ENCODE results near the gene CEP135. TPM values are rescaled to one million over a fixed set of nuclear protein-coding genes. Genes with fewer than 3 reads are reported as not detected.

CEP135 gene
- total RNA-seq, result 14.0 to 15.5 TPM (median 15.5 TPM) in 3 replicates

GRCh38 chr4:55948726-55949481 lies at the start of gene CEP135:
TSS of gene CEP135 (plus strand) at chr4:55948945. CDS start at chr4:55952131, 3,186 bp downstream.
- H3K4me1 Mint-ChIP-seq, result peaks cover 30% of the 10 kb centered on the region
- peak; percentile 93 to 96 for DNase-seq (ENCODE audit: low spot score in 2 of 2, unreplicated experiment in 2 of 2)
- H3K27me3 Mint-ChIP-seq (ENCODE audit: low read depth), result no peaks in the 10 kb centered on the region
- H3K4me3 Mint-ChIP-seq, result peak within 1 kb of the TSS; percentile 68
- H3K9me3 Mint-ChIP-seq, result no peaks in the 10 kb centered on the region
- peaks cover 3% of the 10 kb centered on the region for H3K36me3 Mint-ChIP-seq
- H3K27ac Mint-ChIP-seq, result peak within 1 kb of the TSS; percentile 96
- peak; percentile 90 for TF ChIP-seq CTCF (IDR thresholded peaks at IDR 0.05; ENCODE audit: unreplicated experiment)

GRCh38 chr4:55902677-55903076 lies 46.1 kb upstream of the CEP135 start:
- no peak overlapping the region for H3K4me3 Mint-ChIP-seq
- no peaks in the 10 kb centered on the region for H3K27me3 Mint-ChIP-seq (ENCODE audit: low read depth)
- no peaks in the 10 kb centered on the region for H3K9me3 Mint-ChIP-seq
- no peak for TF ChIP-seq CTCF (IDR thresholded peaks at IDR 0.05; ENCODE audit: unreplicated experiment)
- H3K27ac Mint-ChIP-seq, result no peak overlapping the region
- H3K36me3 Mint-ChIP-seq, result peaks cover 19% of the 10 kb centered on the region
- H3K4me1 Mint-ChIP-seq, result no peaks in the 10 kb centered on the region
- DNase-seq (ENCODE audit: low spot score in 2 of 2, unreplicated experiment in 2 of 2), result no peak

- peaks cover 19% of the 10 kb centered on the region for H3K36me3 Mint-ChIP-seq
- no peaks in the 10 kb centered on the region for H3K9me3 Mint-ChIP-seq
- no peak for TF ChIP-seq CTCF (IDR thresholded peaks at IDR 0.05; ENCODE audit: unreplicated experiment)
- H3K4me1 Mint-ChIP-seq, result no peaks in the 10 kb centered on the region
- no peaks in the 10 kb centered on the region for H3K27me3 Mint-ChIP-seq (ENCODE audit: low read depth)
- H3K4me3 Mint-ChIP-seq, result no peak overlapping the region
- H3K27ac Mint-ChIP-seq, result no peak overlapping the region
- DNase-seq (ENCODE audit: low spot score in 2 of 2, unreplicated experiment in 2 of 2), result no peak
These were observed 45.2 kb upstream of the CEP135 start for GRCh38 chr4:55903577-55903976.

GRCh38 chr4:55904576-55904975 lies 44.2 kb upstream of the CEP135 start:
- Mint-ChIP-seq H3K9me3 (no peaks in the 10 kb centered on the region), H3K27ac (no peak overlapping the region), H3K4me3 (no peak overlapping the region), H3K27me3 (ENCODE audit: low read depth) (no peaks in the 10 kb centered on the region), H3K4me1 (no peaks in the 10 kb centered on the region), H3K36me3 (peaks cover 19% of the 10 kb centered on the region)
- DNase-seq (ENCODE audit: low spot score in 2 of 2, unreplicated experiment in 2 of 2), result no peak
- TF ChIP-seq CTCF (IDR thresholded peaks at IDR 0.05; ENCODE audit: unreplicated experiment), result no peak

GRCh38 chr4:55906323-55906722 lies 42.4 kb upstream of the CEP135 start:
- Mint-ChIP-seq H3K27me3 (ENCODE audit: low read depth) (no peaks in the 10 kb centered on the region), H3K4me1 (no peaks in the 10 kb centered on the region), H3K9me3 (no peaks in the 10 kb centered on the region), H3K4me3 (no peak overlapping the region), H3K36me3 (peaks cover 12% of the 10 kb centered on the region), H3K27ac (no peak overlapping the region)
- DNase-seq (ENCODE audit: low spot score in 2 of 2, unreplicated experiment in 2 of 2), result no peak
- TF ChIP-seq CTCF (IDR thresholded peaks at IDR 0.05; ENCODE audit: unreplicated experiment), result no peak

All from mesothelial cell of epicardium (in vitro differentiated cells).